ENCODE data around the gene SLC5A11.

DNA sequence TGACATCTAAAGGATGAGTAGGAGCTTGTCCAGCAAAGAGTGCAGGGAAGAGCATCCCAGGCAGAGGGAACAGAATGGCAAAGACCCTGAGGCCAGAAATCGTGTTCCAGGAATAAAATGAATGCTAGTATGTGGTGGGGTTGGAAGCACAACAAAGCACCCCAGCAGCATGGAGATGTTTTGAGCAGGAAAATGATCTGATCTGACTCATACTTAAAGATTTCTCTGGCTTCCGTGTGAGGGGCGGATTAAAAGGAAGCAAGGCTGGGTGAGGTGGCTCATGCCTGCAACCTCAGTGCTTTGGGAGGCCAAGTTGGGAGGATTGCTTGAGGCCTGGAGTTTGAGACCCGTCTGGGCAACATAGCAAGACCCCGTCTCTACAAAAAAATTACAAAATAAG is 2.3 kb downstream of the SLC5A11 start:
- TF ChIP-seq CTCF (optimal IDR thresholded peaks at IDR 0.05 in 1 of 3, IDR thresholded peaks at IDR 0.05 in 1 of 3, conservative IDR thresholded peaks at IDR 0.05 in 1 of 3; ENCODE audit: extremely low read depth in 1 of 3, insufficient read depth in 2 of 3, low read length in 3 of 3) (no peak), EZH2 (IDR thresholded peaks at IDR 0.05; ENCODE audit: low read length) (no peak)

All from keratinocyte (primary cell).